GM12874 (cell line): ENCODE results near the gene STAG2.

Experiments used
- TF ChIP-seq, protein P1 (sequence below): IDR thresholded peaks from 2 replicates; pipeline ENCODE4 v1.5.1; 2011; ENCODE audit warnings: low read depth, mild to moderate bottlenecking, control low read depth, low read length, moderate library complexity; ENCODE audit not compliant: insufficient read depth

The STAG2 gene

DNA sequence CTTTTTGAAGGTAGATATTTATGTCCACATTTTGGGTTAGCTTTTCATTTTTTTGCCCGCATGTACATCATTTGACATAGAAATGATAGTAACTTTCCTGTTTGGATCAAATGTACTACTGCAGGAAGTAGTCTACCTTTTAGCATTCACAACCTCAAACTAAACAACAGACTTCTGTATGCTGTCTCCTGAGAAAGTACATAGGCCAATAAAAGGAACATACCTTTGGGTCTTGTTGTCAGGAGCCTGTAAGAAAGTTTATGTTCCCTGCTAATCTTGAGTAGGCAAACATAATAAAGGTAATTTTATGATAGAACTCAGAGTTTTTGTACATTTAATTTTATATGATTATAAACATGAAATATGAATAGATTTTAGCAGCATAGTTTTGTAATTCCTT is 54.2 kb downstream of the STAG2 start:
- TF ChIP-seq, protein P1, sequence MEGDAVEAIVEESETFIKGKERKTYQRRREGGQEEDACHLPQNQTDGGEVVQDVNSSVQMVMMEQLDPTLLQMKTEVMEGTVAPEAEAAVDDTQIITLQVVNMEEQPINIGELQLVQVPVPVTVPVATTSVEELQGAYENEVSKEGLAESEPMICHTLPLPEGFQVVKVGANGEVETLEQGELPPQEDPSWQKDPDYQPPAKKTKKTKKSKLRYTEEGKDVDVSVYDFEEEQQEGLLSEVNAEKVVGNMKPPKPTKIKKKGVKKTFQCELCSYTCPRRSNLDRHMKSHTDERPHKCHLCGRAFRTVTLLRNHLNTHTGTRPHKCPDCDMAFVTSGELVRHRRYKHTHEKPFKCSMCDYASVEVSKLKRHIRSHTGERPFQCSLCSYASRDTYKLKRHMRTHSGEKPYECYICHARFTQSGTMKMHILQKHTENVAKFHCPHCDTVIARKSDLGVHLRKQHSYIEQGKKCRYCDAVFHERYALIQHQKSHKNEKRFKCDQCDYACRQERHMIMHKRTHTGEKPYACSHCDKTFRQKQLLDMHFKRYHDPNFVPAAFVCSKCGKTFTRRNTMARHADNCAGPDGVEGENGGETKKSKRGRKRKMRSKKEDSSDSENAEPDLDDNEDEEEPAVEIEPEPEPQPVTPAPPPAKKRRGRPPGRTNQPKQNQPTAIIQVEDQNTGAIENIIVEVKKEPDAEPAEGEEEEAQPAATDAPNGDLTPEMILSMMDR, result no peak

DNA sequence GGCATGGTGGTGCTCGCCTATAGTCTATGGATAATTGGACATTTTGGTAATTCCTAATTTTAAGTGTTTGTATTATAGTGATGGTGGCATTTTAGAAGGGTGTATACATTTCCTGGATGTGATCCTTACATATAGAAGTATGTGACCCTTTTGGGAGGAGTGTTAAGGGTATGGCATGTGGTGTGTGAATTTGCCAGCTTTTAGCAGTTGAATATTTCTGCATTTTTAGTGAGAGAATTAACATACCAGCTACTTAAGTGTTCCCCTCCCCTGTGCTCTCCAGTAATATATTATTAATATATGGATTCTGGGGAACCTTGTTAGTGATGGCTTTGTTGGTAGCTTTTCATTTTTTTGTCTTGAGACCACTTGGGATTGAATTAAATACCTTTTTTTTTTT is 55.3 kb downstream of the STAG2 start:
- TF ChIP-seq, protein P1, result no peak

DNA sequence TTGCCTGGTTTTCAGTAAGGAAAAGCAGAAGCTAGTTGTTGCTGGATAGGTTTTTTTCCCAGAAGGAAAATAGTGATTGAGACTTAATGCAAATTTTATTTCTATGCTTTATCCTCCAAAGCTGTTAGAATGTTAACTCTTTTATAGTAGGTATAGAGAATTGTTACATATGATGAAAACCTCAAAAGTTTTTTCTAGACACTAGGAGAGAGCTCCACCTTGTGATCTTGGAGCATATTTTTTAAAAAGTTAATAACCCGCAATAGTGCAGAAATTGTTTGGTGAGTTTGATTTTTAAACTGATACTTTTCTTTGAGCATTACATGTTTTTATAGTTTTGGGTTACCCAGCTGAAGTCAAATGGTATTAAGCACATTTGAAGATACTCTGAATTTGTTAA is 56.5 kb downstream of the STAG2 start:
- TF ChIP-seq, protein P1, result no peak

DNA sequence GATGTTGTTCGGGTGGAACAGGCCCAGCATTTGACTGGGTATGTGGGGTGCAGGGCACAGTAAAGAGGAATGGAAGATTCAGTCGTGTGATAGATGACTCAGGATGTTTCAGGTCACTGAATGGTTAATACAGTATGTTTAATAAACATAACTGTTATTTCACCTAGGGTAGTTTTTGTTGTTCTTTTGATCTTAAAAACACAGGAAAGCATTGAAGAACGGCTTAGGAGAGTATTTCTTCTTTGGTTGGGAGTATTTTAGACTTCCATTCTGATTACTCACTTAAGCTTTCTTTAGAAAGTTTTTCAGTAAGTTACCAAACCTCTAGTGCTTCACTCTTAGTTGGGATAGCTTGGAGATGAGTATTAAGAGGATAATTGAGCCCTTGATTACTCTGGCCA is 62.3 kb downstream of the STAG2 start:
- TF ChIP-seq, protein P1, result no peak

DNA sequence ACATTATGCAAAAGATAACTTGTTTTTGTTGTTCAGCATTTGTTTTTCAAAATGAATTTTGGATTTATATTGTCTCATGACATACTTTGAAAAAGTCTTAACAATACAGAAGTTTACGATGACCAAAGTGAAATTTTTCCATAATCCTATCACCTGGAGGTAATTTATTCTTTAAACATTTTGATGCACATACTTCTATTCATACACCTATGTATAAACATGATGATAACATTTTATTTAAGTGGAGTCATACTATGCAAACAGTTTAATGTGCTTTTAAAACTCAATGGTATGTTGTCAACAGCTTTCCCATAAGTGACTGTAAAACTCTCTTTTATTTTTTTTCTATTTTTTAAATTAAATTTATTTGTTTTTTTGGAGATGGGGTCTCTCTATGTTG is 65.0 kb downstream of the STAG2 start:
- TF ChIP-seq, protein P1, result no peak

DNA sequence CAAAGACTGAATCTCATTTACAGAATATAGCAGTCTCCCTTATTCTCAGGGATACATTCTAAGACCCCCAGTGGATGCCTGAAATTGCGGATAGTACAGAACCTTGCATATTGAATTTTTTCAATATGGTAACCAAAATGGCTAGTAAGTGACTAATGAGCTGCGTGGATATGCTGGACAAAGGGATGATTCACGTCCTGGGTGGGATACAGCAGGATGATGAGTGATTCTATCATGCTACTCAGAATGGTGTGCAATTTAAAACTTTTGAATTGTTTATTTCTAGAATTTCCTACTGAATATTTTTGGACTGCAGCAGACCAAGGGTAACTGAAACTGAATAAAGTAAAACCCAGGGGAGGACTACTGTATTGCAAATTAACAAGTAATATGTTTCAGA is 66.7 kb downstream of the STAG2 start:
- TF ChIP-seq, protein P1, result no peak

DNA sequence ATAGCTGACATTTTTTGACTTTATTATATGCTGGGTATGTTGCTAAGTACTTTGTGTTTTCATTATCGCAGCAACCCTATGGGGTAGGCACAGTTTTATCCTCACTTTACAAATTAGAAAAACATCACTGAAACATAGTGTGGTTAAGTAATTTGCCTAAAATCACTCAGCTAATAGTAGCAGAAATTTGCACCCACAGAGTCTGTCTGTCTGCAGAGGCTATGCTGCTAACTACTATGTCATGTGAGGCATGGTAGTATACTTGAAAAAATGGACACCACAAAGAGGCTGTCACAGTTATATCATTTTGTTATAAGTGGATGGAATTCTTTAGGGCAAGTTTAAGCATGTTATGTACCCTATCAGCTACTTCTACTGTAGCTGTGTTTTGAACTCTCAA is 69.0 kb downstream of the STAG2 start:
- TF ChIP-seq, protein P1, result no peak

DNA sequence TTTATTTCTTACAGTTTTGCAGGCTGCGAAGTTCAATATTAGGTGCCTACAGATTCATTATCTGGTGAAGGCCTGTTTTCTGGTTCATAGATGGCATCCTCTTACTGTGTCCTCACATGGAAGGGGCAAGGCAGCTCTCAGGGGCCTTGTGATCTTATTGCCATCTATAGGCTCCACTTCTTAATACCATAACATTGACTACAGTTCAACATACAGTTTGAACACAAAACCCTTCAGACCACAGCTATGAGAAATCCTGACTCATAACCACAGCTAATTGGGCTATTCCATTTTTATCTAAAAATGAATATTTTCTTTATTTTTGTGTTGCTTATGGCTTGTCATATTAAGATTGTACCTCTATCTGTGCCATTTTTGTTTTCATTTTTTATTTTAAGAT is 72.3 kb downstream of the STAG2 start:
- TF ChIP-seq, protein P1, result no peak
